Measurements from ENCODE around the gene TMEM121B. TPM values are rescaled to one million over a fixed set of nuclear protein-coding genes. Genes with fewer than 3 reads are reported as not detected.

TMEM121B gene
- total RNA-seq, 3 donors from 2014 or later = 0.09 to 0.58 (median 0.54) TPM

- ATAC-seq = no peak
- Histone ChIP-seq H3K4me1 (ENCODE audit: low read depth) (no peaks in the 10 kb centered on the region), H3K36me3 (ENCODE audit: low read depth) (no peaks in the 10 kb centered on the region), H3K4me3 (no peak overlapping the region), H3K9me3 (no peaks in the 10 kb centered on the region)
- intact Hi-C loops (cut with DNase I, micrococcal nuclease) = no loop called here
- no peak for DNase-seq
- TF ChIP-seq CTCF (IDR thresholded peaks at IDR 0.05) = no peak
Measured at GRCh38 chr22:17093081-17093480, 28.1 kb downstream of the TMEM121B start.

GRCh38 chr22:17091851-17092250, 29.3 kb downstream of the TMEM121B start:
- intact Hi-C loops (cut with DNase I, micrococcal nuclease) = no loop called here
- ATAC-seq (no peak), DNase-seq (no peak)
- Histone ChIP-seq H3K4me3 (no peak overlapping the region), H3K9me3 (no peaks in the 10 kb centered on the region), H3K36me3 (ENCODE audit: low read depth) (no peaks in the 10 kb centered on the region), H3K4me1 (ENCODE audit: low read depth) (no peaks in the 10 kb centered on the region)
- TF ChIP-seq CTCF (IDR thresholded peaks at IDR 0.05) = no peak

- no peaks in the 10 kb centered on the region for H3K4me1 ChIP-seq (ENCODE audit: low read depth)
- DNase-seq (no peak), ATAC-seq (no peak)
- no peak overlapping the region for H3K4me3 ChIP-seq
- TF ChIP-seq CTCF (IDR thresholded peaks at IDR 0.05) = no peak
- H3K9me3 ChIP-seq = no peaks in the 10 kb centered on the region
- no peaks in the 10 kb centered on the region for H3K36me3 ChIP-seq (ENCODE audit: low read depth)
- intact Hi-C loops (cut with DNase I, micrococcal nuclease) = no loop called here
Measured at GRCh38 chr22:17090550-17090949, 30.6 kb downstream of the TMEM121B start.

GRCh38 chr22:17087498-17088131, 33.5 kb downstream of the TMEM121B start:
- no peaks in the 10 kb centered on the region for H3K36me3 ChIP-seq (ENCODE audit: low read depth)
- no peak for TF ChIP-seq CTCF (IDR thresholded peaks at IDR 0.05)
- intact Hi-C loops (cut with DNase I, micrococcal nuclease) = no loop called here
- H3K9me3 ChIP-seq = no peaks in the 10 kb centered on the region
- DNase-seq (peak in 1 of 3 donors; percentile 54), ATAC-seq (no peak)
- no peak overlapping the region for H3K4me3 ChIP-seq
- no peaks in the 10 kb centered on the region for H3K4me1 ChIP-seq (ENCODE audit: low read depth)

- H3K4me3 ChIP-seq = no peak overlapping the region
- ATAC-seq (no peak), DNase-seq (no peak)
- no peak for TF ChIP-seq CTCF (IDR thresholded peaks at IDR 0.05)
- H3K4me1 ChIP-seq (ENCODE audit: low read depth) = no peaks in the 10 kb centered on the region
- no peaks in the 10 kb centered on the region for H3K36me3 ChIP-seq (ENCODE audit: low read depth)
- intact Hi-C loops (cut with DNase I, micrococcal nuclease) = no loop called here
- no peaks in the 10 kb centered on the region for H3K9me3 ChIP-seq
Measured at GRCh38 chr22:17086788-17087497, 34.2 kb downstream of the TMEM121B start.

All from mucosa of descending colon (tissue), 3 donors.